ENCODE data around the gene THEM4. TPM values are rescaled to one million over a fixed set of nuclear protein-coding genes. Genes with fewer than 3 reads are reported as not detected.

THEM4 gene
- total and polyA plus RNA-seq, 2 experiments from 2014 or later = 13.4 to 20.4 TPM

DNA sequence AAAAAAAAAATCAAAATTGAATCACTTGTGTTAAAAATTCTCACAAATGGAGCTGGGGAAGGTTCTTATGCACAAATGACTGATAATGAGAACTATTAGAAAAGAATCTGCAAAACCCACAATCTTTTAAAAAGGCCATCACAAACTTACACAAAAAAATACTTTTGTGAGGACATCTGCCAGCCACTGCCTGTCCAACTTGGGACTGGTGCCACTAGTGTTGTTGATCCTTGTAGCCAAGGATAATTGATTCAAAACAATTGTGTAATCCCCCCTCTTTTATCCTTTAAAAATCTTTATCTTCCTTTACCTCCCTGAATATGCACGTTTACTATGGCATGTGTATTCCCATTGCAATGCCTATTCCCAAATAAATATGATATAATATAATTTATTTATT is 39.2 kb upstream of the THEM4 start:
- no peaks in the 10 kb centered on the region for H3K79me2 ChIP-seq (replicated peaks; ENCODE audit: insufficient read depth)
- no peak for DNase-seq (ENCODE audit: low spot score)
- Mint-ChIP-seq H3K4me3 (no peak overlapping the region), H3K36me3 (ENCODE audit: low read depth) (no peaks in the 10 kb centered on the region), H3K4me1 (peaks cover 9% of the 10 kb centered on the region), H3K27me3 (ENCODE audit: insufficient read depth, low read depth, poor library complexity) (peaks cover 7% of the 10 kb centered on the region), H3K27ac (no peak overlapping the region), H3K9me3 (no peaks in the 10 kb centered on the region; the same call in 2 of the 3 replicates)
- no peaks in the 10 kb centered on the region for H4K20me1 ChIP-seq (replicated peaks; ENCODE audit: insufficient read depth)
- no peak overlapping the region for H3K4me2 ChIP-seq
- no peak overlapping the region for H3K27ac ChIP-seq (ENCODE audit: low read depth)
- H2AFZ ChIP-seq = no peak overlapping the region
- H3K27me3 ChIP-seq (ENCODE audit: insufficient read depth) = no peaks in the 10 kb centered on the region
- TF ChIP-seq, protein P1, sequence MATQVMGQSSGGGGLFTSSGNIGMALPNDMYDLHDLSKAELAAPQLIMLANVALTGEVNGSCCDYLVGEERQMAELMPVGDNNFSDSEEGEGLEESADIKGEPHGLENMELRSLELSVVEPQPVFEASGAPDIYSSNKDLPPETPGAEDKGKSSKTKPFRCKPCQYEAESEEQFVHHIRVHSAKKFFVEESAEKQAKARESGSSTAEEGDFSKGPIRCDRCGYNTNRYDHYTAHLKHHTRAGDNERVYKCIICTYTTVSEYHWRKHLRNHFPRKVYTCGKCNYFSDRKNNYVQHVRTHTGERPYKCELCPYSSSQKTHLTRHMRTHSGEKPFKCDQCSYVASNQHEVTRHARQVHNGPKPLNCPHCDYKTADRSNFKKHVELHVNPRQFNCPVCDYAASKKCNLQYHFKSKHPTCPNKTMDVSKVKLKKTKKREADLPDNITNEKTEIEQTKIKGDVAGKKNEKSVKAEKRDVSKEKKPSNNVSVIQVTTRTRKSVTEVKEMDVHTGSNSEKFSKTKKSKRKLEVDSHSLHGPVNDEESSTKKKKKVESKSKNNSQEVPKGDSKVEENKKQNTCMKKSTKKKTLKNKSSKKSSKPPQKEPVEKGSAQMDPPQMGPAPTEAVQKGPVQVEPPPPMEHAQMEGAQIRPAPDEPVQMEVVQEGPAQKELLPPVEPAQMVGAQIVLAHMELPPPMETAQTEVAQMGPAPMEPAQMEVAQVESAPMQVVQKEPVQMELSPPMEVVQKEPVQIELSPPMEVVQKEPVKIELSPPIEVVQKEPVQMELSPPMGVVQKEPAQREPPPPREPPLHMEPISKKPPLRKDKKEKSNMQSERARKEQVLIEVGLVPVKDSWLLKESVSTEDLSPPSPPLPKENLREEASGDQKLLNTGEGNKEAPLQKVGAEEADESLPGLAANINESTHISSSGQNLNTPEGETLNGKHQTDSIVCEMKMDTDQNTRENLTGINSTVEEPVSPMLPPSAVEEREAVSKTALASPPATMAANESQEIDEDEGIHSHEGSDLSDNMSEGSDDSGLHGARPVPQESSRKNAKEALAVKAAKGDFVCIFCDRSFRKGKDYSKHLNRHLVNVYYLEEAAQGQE (IDR thresholded peaks at IDR 0.05; ENCODE audit: unreplicated experiment) = no peak
- TF ChIP-seq ZNF331 (CRISPR knock-in tag; IDR thresholded peaks at IDR 0.05; ENCODE audit: low read depth) = no peak
- TF ChIP-seq, protein P2, sequence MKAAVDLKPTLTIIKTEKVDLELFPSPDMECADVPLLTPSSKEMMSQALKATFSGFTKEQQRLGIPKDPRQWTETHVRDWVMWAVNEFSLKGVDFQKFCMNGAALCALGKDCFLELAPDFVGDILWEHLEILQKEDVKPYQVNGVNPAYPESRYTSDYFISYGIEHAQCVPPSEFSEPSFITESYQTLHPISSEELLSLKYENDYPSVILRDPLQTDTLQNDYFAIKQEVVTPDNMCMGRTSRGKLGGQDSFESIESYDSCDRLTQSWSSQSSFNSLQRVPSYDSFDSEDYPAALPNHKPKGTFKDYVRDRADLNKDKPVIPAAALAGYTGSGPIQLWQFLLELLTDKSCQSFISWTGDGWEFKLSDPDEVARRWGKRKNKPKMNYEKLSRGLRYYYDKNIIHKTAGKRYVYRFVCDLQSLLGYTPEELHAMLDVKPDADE (IDR thresholded peaks at IDR 0.05) = no peak
- no peaks in the 10 kb centered on the region for H3K36me3 ChIP-seq (ENCODE audit: insufficient read depth)
- H3K4me1 ChIP-seq (ENCODE audit: insufficient read depth) = peaks cover 7% of the 10 kb centered on the region; the same call in 1 of the 2 replicates
- no peak for ATAC-seq
- no peak overlapping the region for H3K4me3 ChIP-seq
- H3F3A ChIP-seq (replicated peaks; ENCODE audit: low read depth) = no peaks in the 10 kb centered on the region
- peaks cover 8% of the 10 kb centered on the region for H3K9me2 ChIP-seq (ENCODE audit: insufficient read depth)

GRCh38 chr1:151947140-151947539 is 37.8 kb upstream of the THEM4 start:
- Histone ChIP-seq H3K79me2 (replicated peaks; ENCODE audit: insufficient read depth) (no peaks in the 10 kb centered on the region), H3K27me3 (ENCODE audit: insufficient read depth) (no peaks in the 10 kb centered on the region), H3K36me3 (ENCODE audit: insufficient read depth) (no peaks in the 10 kb centered on the region), H2AFZ (no peak overlapping the region), H3K9me2 (ENCODE audit: insufficient read depth) (peaks cover 8% of the 10 kb centered on the region), H4K20me1 (replicated peaks; ENCODE audit: insufficient read depth) (no peaks in the 10 kb centered on the region), H3F3A (replicated peaks; ENCODE audit: low read depth) (no peaks in the 10 kb centered on the region), H3K27ac (ENCODE audit: low read depth) (no peak overlapping the region), H3K4me1 (ENCODE audit: insufficient read depth) (peaks cover 3% of the 10 kb centered on the region; the same call in 1 of the 2 replicates), H3K4me3 (no peak overlapping the region), H3K4me2 (no peak overlapping the region)
- H3K27me3 Mint-ChIP-seq (ENCODE audit: insufficient read depth, low read depth, poor library complexity) = peaks cover 7% of the 10 kb centered on the region
- H3K9me3 Mint-ChIP-seq = no peaks in the 10 kb centered on the region; the same call in 2 of the 3 replicates
- DNase-seq (ENCODE audit: low spot score) (no peak), ATAC-seq (no peak)
- H3K4me1 Mint-ChIP-seq = peaks cover 9% of the 10 kb centered on the region
- H3K36me3 Mint-ChIP-seq (ENCODE audit: low read depth) = no peaks in the 10 kb centered on the region
- no peak overlapping the region for H3K27ac Mint-ChIP-seq
- no peak overlapping the region for H3K4me3 Mint-ChIP-seq
- no peak for TF ChIP-seq JUNB (IDR thresholded peaks at IDR 0.05; ENCODE audit: unreplicated experiment)
- no peak for TF ChIP-seq EZH2 (IDR thresholded peaks at IDR 0.05; ENCODE audit: low read depth, unreplicated experiment)
- no peak for TF ChIP-seq POLR2AphosphoS5 (IDR thresholded peaks at IDR 0.05; ENCODE audit: low read depth)
- TF ChIP-seq, protein P3, sequence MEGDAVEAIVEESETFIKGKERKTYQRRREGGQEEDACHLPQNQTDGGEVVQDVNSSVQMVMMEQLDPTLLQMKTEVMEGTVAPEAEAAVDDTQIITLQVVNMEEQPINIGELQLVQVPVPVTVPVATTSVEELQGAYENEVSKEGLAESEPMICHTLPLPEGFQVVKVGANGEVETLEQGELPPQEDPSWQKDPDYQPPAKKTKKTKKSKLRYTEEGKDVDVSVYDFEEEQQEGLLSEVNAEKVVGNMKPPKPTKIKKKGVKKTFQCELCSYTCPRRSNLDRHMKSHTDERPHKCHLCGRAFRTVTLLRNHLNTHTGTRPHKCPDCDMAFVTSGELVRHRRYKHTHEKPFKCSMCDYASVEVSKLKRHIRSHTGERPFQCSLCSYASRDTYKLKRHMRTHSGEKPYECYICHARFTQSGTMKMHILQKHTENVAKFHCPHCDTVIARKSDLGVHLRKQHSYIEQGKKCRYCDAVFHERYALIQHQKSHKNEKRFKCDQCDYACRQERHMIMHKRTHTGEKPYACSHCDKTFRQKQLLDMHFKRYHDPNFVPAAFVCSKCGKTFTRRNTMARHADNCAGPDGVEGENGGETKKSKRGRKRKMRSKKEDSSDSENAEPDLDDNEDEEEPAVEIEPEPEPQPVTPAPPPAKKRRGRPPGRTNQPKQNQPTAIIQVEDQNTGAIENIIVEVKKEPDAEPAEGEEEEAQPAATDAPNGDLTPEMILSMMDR (conservative IDR thresholded peaks at IDR 0.05; ENCODE audit: low read depth in 2 of 2) = no peak
- TF ChIP-seq EZH2phosphoT487 (IDR thresholded peaks at IDR 0.05; ENCODE audit: unreplicated experiment) = no peak
- TF ChIP-seq, protein P2 (IDR thresholded peaks at IDR 0.05) = no peak
- TF ChIP-seq, protein P1 (IDR thresholded peaks at IDR 0.05; ENCODE audit: unreplicated experiment) = no peak
- no peak for TF ChIP-seq ZNF114 (CRISPR knock-in tag; IDR thresholded peaks at IDR 0.05)
- no peak for TF ChIP-seq CREB1 (CRISPR knock-in tag; IDR thresholded peaks at IDR 0.05; ENCODE audit: low read depth)
- TF ChIP-seq ZNF331 (CRISPR knock-in tag; IDR thresholded peaks at IDR 0.05; ENCODE audit: low read depth) = no peak
- no peak for TF ChIP-seq NANOG (IDR thresholded peaks at IDR 0.05; ENCODE audit: borderline replicate concordance)
